Measurements from ENCODE around the gene MAP4K4. TPM values are rescaled to one million over a fixed set of nuclear protein-coding genes. Genes with fewer than 3 reads are reported as not detected.

MAP4K4 gene
- total RNA-seq, 1 experiment from 2014 or later: 136 TPM

GRCh38 chr2:101658387-101658786, 39.1 kb upstream of the MAP4K4 start:
- Mint-ChIP-seq H3K4me3 (ENCODE audit: low read depth, unreplicated experiment) (no peak overlapping the region), H3K27me3 (ENCODE audit: unreplicated experiment) (no peaks in the 10 kb centered on the region), H3K9me3 (ENCODE audit: low read depth, unreplicated experiment) (no peaks in the 10 kb centered on the region), H3K27ac (ENCODE audit: unreplicated experiment) (no peak overlapping the region), H3K36me3 (ENCODE audit: insufficient read depth, unreplicated experiment) (no peaks in the 10 kb centered on the region), H3K4me1 (ENCODE audit: low read depth, unreplicated experiment) (no peaks in the 10 kb centered on the region)
- intact Hi-C loops (cut with micrococcal nuclease; ENCODE audit: unreplicated experiment): no loop called here
- BruUV-seq (replicated peaks): no TSS peak
- no peak for DNase-seq
- TF ChIP-seq, protein P1, sequence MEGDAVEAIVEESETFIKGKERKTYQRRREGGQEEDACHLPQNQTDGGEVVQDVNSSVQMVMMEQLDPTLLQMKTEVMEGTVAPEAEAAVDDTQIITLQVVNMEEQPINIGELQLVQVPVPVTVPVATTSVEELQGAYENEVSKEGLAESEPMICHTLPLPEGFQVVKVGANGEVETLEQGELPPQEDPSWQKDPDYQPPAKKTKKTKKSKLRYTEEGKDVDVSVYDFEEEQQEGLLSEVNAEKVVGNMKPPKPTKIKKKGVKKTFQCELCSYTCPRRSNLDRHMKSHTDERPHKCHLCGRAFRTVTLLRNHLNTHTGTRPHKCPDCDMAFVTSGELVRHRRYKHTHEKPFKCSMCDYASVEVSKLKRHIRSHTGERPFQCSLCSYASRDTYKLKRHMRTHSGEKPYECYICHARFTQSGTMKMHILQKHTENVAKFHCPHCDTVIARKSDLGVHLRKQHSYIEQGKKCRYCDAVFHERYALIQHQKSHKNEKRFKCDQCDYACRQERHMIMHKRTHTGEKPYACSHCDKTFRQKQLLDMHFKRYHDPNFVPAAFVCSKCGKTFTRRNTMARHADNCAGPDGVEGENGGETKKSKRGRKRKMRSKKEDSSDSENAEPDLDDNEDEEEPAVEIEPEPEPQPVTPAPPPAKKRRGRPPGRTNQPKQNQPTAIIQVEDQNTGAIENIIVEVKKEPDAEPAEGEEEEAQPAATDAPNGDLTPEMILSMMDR (IDR thresholded peaks at IDR 0.05; ENCODE audit: unreplicated experiment): no peak
- CTCF ChIA-PET: no interaction called here

DNA sequence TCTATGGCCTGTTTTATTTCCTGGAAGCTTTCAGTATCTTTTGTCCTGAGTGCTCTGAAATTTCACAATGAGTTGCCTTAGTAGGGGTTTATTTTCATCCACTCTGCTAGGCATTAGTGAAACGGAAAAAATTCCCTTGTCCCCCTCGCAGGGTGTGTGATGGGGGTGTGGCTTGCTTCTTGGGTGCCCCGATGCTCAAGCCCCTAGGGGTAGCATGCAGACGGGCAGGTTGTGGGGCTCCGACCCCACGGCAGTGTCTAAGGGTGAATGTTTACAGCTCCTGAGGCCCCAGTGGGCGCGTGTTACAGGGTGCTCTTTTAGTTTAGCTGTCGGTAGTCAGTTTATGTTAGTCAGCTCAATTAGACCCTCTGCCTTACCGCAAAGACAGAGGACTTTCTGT, 32.2 kb upstream of the MAP4K4 start:
- Mint-ChIP-seq H3K27ac (ENCODE audit: unreplicated experiment) (no peak overlapping the region), H3K27me3 (ENCODE audit: unreplicated experiment) (no peaks in the 10 kb centered on the region), H3K9me3 (ENCODE audit: low read depth, unreplicated experiment) (peaks cover 1% of the 10 kb centered on the region), H3K4me1 (ENCODE audit: low read depth, unreplicated experiment) (no peaks in the 10 kb centered on the region), H3K36me3 (ENCODE audit: insufficient read depth, unreplicated experiment) (no peaks in the 10 kb centered on the region), H3K4me3 (ENCODE audit: low read depth, unreplicated experiment) (no peak overlapping the region)
- CTCF ChIA-PET: interaction anchor here (0.6 kb wide), 1 partner anchor 212 kb away, joined by 3 read pairs; no protein-coding TSS in a partner anchor
- TF ChIP-seq, protein P1 (IDR thresholded peaks at IDR 0.05; ENCODE audit: unreplicated experiment): no peak
- intact Hi-C loops (cut with micrococcal nuclease; ENCODE audit: unreplicated experiment): no loop called here
- BruUV-seq (replicated peaks): no TSS peak
- DNase-seq: no peak

- H3K9me3 Mint-ChIP-seq (ENCODE audit: low read depth, unreplicated experiment): peaks cover 3% of the 10 kb centered on the region
- H3K27ac Mint-ChIP-seq (ENCODE audit: unreplicated experiment): no peak overlapping the region
- H3K4me1 Mint-ChIP-seq (ENCODE audit: low read depth, unreplicated experiment): no peaks in the 10 kb centered on the region
- H3K4me3 Mint-ChIP-seq (ENCODE audit: low read depth, unreplicated experiment): no peak overlapping the region
- TF ChIP-seq, protein P1 (IDR thresholded peaks at IDR 0.05; ENCODE audit: unreplicated experiment): no peak
- H3K27me3 Mint-ChIP-seq (ENCODE audit: unreplicated experiment): no peaks in the 10 kb centered on the region
- no peaks in the 10 kb centered on the region for H3K36me3 Mint-ChIP-seq (ENCODE audit: insufficient read depth, unreplicated experiment)
- DNase-seq: no peak
- CTCF ChIA-PET: no interaction called here
- intact Hi-C loops (cut with micrococcal nuclease; ENCODE audit: unreplicated experiment): no loop called here
- BruUV-seq (replicated peaks): no TSS peak
Observed at GRCh38 chr2:101667823-101668222, 29.7 kb upstream of the MAP4K4 start.

DNA sequence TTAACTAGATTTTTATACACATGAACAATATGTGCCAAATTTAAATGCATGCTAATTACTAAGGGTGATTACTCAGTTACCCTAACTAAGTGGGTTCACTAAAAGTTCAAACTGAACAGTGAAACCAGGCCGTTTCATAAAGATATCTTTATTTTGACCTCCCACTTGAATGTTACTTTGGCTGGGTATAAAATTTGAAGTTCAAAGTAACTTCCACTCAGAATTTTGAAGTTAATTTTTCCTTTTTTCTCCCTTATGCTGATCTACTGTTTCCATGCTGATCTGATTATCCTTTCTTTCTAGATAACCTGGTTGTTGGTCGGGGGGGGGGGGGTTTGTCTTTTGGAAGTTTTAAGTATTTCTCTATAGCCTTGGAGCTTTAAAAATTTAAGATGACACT, 25.5 kb upstream of the MAP4K4 start:
- no peaks in the 10 kb centered on the region for H3K36me3 Mint-ChIP-seq (ENCODE audit: insufficient read depth, unreplicated experiment)
- H3K4me1 Mint-ChIP-seq (ENCODE audit: low read depth, unreplicated experiment): no peaks in the 10 kb centered on the region
- no peaks in the 10 kb centered on the region for H3K27me3 Mint-ChIP-seq (ENCODE audit: unreplicated experiment)
- CTCF ChIA-PET: no interaction called here
- no peak overlapping the region for H3K4me3 Mint-ChIP-seq (ENCODE audit: low read depth, unreplicated experiment)
- H3K27ac Mint-ChIP-seq (ENCODE audit: unreplicated experiment): no peak overlapping the region
- DNase-seq: no peak
- peaks cover 5% of the 10 kb centered on the region for H3K9me3 Mint-ChIP-seq (ENCODE audit: low read depth, unreplicated experiment)
- BruUV-seq (replicated peaks): no TSS peak
- TF ChIP-seq, protein P1 (IDR thresholded peaks at IDR 0.05; ENCODE audit: unreplicated experiment): no peak
- intact Hi-C loops (cut with micrococcal nuclease; ENCODE audit: unreplicated experiment): no loop called here

Data from Calu3 (cell line).